GM18870 (cell line): ENCODE measurements around the gene TMEM108.

Source experiments
- ATAC-seq: cut with Tn5 transposase; IDR thresholded peaks from one replicate; pipeline ENCODE4 v1.9.1; 2021; ENCODE audit warnings: moderate library complexity; ENCODE audit not compliant: unreplicated experiment

Gene TMEM108

DNA sequence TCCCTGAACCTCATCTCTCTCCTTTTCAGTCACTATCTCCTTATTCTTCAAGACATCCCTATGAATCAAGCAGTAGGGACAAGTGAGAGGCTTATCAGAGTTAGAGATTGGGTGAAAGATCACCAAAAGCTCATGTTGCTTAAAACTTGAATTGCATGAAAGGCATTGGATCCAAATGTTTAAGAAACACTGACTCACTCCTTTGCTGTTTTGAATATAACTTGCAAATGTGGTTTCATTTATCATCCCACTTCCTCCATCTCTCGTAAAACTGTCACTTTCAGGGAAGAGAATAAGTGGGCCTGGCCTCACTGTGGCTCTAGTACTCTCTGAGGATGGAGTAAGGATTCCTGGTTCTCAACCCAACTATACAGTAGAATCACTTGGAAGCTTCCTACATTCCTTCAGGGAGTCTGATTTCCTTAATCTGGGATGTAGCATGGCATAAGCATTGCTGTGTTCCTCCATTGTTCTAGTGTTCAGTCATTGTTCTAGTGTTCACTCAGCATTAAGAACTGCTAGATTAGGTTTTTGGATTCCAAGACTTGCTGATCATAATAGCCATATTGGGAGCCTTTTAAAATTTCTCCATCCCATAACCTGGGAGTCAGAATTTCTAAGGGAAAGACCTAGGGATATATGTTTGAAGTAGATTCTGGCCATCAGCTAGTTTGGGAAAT is 171.8 kb downstream of the TMEM108 start:
- no peak for ATAC-seq

DNA sequence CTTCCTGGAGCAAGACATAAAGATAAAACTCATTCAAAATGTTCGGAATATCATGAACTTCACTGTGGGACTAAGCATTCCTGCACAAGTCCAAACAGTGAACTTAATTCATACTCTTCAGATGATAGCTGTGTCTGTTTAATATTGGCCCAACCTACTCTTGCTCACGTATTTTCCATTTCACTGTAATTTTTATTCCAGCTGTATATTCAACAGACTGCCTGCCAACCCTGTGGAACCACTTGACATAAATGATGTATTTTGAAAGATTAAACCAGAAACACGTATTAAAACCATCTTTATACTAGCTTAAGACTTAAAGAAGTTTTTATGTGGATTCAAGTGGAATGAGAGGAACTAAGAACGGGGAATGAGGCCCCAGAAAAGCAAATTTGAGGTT is 172.5 kb downstream of the TMEM108 start:
- ATAC-seq = no peak

DNA sequence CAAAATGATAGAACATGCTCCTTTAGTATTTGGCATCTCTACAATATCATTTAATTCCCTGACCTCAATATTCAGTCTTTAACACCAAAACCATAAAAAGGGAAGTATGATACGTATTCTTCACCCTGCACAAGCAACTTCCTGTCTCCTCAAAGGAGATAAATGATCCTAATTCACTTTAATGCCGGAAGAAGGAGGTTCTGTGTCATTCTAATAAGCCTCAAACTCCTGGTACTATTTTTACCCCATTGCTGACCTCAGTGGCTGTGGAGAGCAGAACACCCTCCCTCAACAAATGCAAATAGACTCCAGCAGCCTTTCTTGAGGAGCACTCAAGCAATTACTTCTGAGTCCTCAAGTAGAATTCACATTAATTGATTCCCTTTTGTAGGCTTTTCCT is 173.3 kb downstream of the TMEM108 start:
- ATAC-seq = peak; percentile 98

DNA sequence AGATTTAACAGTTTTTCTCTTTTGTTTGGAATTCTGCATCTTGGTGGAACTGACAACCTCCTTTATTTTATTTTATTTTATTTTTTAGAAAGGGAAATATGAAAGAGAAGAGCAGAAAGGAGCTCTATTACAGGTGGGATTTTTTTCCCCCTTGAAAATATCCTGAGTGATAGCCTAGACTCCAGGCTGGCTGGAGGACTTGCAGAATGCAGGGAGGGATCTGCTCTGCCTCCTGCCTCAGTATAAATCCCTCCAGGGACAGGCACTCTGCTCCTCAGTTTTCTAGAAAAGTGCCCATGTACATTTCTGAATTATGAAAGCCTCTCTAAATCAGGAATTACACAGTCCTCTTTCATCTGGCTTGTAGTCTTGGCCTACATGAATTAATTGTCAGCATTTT is 173.7 kb downstream of the TMEM108 start:
- no peak for ATAC-seq

DNA sequence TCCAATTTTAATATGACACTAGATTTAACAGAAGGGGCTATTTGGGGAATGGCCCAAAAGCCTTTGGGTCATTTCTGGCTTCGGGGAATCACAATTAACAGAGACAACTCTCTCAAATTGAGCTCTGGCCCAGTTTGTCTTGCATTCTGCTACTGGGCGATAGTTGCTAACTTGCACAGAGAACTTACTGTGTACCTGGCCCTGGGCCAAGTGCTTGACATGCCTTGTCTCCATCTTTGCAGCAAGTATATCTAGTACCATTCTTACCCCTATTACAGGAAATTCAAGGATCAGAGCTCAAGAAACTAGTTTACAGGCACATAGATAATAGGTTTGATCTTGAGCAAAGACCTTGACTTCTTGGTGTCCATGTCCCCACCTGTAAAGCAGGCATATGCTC is 175.7 kb downstream of the TMEM108 start:
- no peak for ATAC-seq

DNA sequence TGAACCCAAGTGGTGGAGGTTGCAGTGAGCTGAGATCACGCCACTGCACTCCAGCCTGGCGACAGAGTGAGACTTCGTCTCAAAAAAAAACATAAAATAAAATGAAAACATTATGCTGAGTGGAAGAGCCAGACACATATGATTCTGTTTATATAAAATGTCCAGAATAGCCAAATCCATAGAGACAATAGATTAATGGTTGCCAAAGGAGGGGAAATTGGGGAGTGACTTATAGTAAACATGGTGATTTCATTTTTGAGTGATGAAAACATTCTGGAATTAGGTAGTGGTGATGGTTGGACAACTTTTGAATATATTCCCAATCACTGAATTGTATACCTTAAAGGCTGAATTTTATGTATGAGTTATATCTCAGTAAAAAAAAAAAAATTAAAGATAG is 189.6 kb downstream of the TMEM108 start:
- no peak for ATAC-seq

DNA sequence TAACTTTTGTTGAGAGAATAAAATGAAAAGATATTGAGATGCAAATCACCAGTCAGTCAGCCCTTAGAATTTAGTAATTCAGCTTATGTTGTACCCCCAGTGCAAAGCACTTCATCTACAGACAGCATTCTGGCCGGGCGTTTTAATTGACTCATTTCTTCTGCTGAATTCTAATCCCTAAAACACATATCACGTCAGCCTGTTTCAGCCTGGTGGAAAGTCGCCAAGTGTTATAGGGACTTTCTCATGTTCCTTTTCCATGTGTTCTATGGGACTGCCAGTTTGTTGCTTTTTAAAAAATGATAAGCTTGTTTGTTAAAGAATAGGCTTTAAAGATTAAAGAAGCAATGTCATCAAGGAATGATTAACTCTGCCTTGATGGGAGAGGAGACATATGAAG is 192.0 kb downstream of the TMEM108 start:
- ATAC-seq = no peak

DNA sequence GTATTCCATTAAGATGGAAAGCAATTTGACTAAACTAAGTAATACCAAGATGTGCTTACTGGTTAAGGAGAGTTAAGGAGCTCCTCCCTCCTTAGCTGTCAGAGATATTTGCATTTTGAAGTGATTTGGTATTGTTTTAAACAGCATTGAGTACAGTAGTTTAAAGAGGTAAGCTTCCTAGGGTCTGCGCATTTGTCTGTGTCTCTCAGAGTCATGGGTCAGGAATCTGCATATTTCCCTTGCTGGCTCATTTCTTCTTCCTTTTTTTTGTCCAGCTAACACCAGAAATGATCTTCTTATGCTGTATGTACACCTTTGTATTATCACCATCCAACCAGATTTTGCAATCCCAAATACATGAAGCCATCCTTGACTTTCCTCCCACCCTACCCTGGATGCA is 198.7 kb downstream of the TMEM108 start:
- no peak for ATAC-seq

DNA sequence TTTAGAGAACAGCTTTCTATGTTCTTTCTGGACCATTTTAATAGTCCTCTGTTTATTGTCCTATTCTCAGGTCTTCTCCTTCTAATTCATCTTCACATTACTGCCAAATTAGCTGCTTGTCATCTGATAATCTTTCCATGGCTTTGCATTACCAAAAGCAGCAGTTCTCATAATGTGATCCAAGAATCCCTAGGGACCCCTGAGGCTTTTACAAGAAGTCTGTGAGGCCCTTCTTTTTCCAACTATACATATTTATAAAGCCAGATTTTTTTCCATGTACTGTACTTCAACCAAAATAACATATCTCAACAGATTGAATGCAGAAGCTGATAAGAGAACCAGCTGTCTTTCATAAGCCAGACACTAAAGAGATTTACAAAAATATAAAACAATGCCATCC is 199.2 kb downstream of the TMEM108 start:
- ATAC-seq = no peak

DNA sequence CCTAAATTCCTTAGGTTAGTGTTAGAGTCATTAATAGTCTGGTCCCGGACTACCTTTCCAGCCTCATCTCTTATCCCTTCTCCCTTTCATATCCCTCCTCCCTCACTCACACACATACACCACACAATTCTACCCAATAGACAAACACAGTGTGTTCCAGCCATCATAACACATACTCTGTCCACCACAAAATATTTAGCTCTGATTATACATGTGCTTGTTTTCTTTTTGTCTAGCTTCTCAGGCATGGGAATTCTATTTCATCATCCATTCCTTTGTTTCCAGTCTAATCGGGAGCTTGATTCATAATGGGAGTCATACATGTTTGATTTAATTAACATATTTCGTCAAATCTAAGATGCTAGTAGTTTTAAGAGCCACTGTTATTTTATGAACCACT is 199.8 kb downstream of the TMEM108 start:
- no peak for ATAC-seq

DNA sequence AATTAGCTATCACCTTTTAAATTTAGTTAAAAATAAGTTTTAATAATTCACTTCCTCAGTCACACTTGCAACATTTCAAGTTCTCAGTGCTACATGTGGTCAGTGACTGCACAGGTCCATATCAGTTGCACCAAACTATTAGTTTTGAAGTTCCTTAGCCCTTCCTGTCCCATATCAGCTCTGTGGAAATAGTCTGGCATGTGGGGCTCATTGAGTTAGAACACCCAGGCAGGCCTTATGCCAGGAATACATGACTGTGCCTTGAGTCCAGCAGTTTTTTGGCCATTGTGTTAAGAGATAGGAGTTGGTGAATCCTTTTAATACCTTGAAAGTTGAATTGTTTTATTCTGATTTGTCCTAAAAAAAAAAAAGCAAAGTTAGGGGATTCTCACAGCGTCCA is 207.9 kb downstream of the TMEM108 start:
- no peak for ATAC-seq

DNA sequence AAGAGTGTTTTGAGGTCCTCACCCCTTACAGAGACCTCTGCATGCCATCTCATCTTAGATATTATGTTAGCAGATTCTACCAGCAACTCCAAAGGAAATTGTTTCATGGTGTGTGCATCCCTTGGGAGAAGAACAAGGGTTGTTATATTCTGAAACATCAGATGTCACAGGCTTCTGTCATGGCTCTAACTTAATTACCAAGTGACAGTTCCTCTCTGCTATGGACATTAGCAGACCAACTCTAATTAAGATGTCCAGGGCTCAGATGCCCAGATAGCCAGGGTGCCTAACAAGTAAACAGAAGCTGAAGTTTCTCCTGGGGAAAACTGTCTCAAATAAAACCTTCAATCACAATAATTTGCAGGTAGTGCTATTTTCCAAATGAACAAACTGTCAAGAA is 208.6 kb downstream of the TMEM108 start:
- ATAC-seq = no peak

DNA sequence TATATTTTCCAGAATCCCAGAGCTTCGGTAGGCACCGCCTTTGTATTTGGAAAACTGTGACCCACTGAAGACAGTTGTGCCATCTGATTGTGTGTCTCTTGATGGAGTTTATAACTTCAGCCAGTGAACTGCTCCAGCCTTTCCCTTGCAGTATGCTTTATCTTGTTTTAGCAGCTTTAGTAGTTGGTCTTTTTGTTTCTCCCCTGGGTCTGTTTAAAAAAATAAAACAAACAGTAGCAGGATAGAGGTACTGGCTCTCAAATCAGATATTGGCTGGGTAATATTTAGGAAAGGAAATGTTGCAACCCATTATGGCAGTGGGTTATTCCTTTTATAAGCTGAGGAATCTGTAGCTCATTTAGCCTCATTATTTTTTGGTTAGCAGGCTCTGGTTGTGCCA is 210.2 kb downstream of the TMEM108 start:
- ATAC-seq = no peak

DNA sequence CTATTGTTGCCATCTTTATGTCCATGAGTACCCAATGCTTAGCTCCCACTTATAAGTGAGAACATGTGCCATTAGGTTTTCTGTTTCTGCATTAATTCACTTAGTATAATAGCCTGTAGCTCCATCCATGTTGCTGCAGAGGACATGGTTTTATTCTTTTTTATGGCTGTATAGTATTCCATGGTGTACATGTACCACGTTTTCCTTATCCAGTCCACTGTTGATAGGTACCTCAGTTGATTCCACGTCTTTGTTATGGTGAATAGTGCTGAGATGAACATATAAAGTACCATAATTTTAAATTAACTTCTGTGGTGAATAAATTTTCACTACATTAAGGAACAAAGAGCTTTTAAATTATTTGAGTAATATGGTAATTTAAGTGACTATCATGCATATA is 211.3 kb downstream of the TMEM108 start:
- no peak for ATAC-seq

DNA sequence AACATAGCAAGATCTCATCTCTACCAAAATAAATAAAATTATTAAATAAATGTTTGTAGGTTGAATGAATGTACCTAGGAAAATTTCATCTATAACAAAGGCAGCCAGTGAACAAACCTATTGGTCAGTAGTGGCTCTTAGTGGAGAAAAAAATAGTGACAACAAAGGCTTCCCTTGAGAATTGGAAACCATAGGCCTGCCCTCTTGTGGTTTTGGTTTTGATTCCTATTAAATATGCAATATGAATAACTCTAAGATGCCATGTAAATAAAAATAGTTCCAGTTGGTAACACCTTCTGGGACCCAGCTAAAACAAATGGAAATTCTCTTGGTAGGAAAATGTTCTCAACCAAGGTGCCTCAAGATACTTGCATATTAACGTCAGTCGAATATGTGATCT is 216.0 kb downstream of the TMEM108 start:
- ATAC-seq = no peak

DNA sequence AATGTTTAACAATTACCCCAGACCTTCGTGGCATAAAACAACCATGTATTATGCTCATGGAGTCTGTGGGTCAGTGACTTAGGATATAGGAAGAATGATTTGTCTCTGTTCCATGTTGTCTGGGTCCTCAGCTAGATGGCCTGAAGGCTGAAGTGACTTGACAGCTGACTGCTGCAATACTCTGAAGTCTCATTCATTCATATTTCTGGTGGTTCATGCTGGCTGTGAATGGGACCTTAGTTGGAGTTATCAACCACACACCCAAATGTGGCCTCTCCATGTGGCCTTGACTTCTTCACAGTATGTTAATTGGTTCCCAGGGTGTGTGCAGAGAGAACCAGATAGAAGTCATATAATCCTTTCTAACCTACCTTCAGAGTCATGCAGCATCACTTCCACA is 216.5 kb downstream of the TMEM108 start:
- ATAC-seq = no peak

DNA sequence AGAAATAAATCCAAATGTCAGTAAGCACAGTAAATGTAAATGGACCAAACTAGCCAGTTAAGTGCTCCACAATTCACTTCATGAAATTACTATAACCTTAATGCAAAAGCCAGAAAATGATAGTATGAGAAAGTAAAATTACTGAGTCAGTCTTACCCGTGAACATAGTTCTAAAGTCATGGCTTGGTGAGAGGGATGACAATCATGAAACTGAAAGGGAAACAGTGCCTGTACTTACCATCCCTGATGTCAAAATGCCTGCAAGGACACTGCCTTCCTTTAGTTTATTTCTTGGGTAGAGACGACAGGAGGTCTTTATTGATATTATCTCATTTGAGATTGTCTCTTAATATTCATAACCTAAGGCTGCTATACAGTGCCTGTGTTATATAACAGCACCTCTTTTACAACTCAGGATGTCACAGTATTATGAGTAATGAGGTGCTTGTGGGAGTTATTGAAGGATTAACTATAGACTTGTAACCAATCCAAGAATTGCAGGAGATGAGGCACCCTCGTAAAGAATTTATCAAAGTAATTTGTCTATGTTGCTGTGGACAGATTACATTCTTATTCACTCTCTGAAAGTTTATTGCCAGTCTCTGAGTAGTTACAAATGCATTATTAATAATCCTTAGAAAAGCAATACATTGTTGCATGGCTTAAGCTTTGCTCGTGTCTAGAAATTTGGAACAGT is 218.7 kb downstream of the TMEM108 start:
- peak; percentile 87 for ATAC-seq

DNA sequence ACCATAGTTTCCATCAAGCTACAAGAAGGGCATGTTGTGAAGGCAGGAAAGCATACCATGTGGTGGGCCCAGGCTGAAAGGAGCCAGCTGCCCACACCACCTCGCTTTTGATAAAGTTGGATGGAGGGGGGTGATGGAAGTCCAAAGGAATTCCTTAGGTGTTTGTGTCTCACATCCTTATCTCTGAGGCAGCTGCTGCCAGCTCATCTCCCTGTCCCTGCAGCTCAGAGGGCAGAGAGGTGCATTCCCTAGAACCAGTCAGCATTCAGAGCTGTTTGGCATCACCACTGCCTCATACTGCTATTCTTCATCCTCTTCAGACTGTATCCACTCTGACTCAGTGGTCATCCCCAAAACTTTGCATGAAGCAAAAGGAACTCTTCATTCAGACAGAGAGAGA is 220.2 kb downstream of the TMEM108 start:
- no peak for ATAC-seq

DNA sequence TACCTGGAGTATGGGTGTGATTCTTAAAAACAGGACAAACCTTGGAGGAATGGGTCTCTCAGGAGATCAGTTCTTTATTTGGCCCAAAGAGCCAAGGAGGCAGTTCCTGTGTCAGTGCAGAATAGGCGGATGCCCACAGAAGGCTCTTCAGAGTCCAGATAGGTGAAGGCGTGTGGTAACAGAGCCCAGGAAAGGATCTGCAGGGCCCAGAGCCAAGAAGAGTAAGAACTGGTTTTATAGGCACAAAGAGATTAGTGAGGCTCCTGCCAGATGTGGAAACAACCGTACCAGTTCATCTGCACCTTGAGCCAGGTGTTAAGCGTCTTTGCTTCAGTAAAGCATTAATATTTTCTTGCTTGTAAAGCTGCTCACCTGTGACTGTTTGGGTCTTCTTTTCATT is 221.6 kb downstream of the TMEM108 start:
- no peak for ATAC-seq

DNA sequence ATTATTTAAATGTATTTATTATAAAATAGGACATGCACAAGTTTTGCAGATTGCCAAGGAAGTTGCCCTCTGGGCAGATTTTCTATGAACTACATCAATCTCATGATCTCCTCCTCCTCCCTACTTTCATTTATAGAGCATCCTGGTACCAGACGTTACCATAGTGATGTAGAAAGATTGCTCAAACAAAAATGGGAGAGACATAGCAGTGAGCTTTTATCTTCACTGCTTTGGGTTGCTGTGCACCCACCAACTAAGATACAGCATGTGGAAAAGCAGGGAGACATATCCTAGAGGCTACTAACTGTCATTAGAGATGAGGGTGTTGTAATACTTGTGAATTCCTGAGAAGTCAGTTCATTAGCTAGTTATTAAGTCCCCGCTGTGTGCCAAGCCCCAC is 224.1 kb downstream of the TMEM108 start:
- no peak for ATAC-seq

DNA sequence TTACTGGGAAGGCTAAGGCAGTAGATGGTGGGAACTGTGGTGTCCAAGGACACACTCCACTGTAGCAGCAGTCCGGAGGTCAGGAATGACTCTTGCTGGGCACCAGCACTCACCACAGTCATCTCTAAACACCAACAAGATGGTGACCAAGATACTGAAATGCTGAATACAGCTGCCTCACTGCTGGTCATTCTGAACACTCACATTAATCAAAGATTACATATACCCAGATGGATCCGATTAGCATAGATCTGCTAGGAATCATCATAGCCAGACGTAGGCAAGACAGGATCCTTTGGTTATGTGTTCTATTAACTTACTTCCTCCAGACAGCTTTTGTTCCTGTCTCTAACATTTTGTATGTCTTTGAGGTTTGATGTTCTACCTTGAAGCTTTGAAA is 226.7 kb downstream of the TMEM108 start:
- no peak for ATAC-seq

DNA sequence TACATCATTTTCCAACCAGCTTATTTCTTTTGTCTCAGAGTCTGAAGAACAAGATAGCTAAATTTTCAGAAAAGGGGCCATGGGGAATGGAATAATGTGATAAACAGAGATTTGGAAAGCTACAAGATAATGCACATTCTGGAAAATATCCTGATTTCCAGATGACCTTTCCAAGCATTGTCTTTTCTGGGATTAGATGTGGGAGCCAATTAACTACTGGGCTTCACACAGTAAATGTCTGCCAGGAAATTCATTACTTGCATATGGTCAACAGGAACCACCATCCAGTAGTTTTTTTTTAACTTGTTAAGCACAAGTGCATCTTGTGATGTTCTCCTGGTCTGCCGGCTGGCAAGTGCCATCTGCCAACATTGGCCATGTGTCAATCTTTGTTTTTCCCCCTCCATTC is 230.5 kb downstream of the TMEM108 start:
- no peak for ATAC-seq

DNA sequence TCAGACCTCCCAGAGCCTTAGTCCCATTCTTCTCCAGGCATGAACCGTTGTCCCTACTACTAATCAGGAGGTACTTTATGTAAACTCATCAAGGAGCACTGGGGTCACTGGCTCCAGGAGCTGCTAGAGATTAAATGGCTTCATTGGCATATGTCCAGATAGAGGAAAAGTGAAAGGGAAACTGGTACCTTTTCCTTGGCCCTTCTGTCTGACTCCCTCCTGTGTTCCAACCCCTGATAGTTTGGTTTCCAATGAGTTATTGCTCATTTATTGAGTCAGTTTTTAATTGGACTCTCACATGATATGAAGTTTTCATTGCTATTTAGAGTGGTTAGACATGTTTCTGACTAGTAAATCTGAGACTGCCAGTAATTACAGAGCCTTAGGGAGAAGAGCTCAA is 231.2 kb downstream of the TMEM108 start:
- no peak for ATAC-seq
